CD14-positive monocyte (primary cell): Measurements from ENCODE around the gene PSMB11. TPM values are rescaled to one million over a fixed set of nuclear protein-coding genes. Genes with fewer than 3 reads are reported as not detected.

Source experiments
- DNase-seq, 3 donors: peaks; one replicate each; pipeline ENCODE4 v3.0.0-alpha.2; 2011 to 2022
- H2AFZ ChIP-seq: 2 replicates; pipeline ENCODE4 v1.6.0; 2012; ENCODE audit warnings: mild to moderate bottlenecking, low read depth, low read length, inconsistent platforms; ENCODE audit not compliant: insufficient read depth, poor library complexity, severe bottlenecking
- H3K27ac ChIP-seq, 2 donors: 1 replicate in 1 of 2; 2 replicates in 1 of 2; pipeline ENCODE4 v1.5.1; 2012 to 2013; ENCODE audit warnings: low read length in 2 of 2, control low read depth in 1 of 2, inconsistent platforms in 1 of 2, low read depth in 1 of 2, mild to moderate bottlenecking in 1 of 2
- H3K27me3 ChIP-seq, 2 donors: one replicate each; pipeline versions ENCODE4 v1.6.0 to v1.6.1; 2011 to 2013; ENCODE audit warnings: low read length in 2 of 2; ENCODE audit not compliant: control insufficient read depth in 2 of 2, insufficient read depth in 2 of 2
- H3K36me3 ChIP-seq, 2 donors: replicated peaks in 1 of 2; 1 replicate in 1 of 2; 2 replicates in 1 of 2; pipeline versions ENCODE4 v1.5.1 to v1.6.1; 2012 to 2013; ENCODE audit warnings: low read length in 2 of 2, control low read depth in 1 of 2, inconsistent platforms in 1 of 2, mild to moderate bottlenecking in 1 of 2; ENCODE audit not compliant: insufficient read depth in 2 of 2, control insufficient read depth in 1 of 2
- H3K4me1 ChIP-seq, 2 donors: 1 replicate in 1 of 2; 2 replicates in 1 of 2; pipeline versions ENCODE4 v1.5.1 to v1.6.1; 2012 to 2013; ENCODE audit warnings: low read length in 2 of 2, control low read depth in 1 of 2, inconsistent platforms in 1 of 2, mild to moderate bottlenecking in 1 of 2, moderate library complexity in 1 of 2; ENCODE audit not compliant: insufficient read depth in 2 of 2, control insufficient read depth in 1 of 2
- H3K4me2 ChIP-seq: replicated peaks from 2 replicates; pipeline ENCODE3; 2012; ENCODE audit warnings: low read length, moderate library complexity, mild to moderate bottlenecking; ENCODE audit not compliant: poor library complexity, severe bottlenecking; ENCODE audit errors: extremely low read depth
- H3K4me3 ChIP-seq, 3 experiments: fragments of 200-600 bp in 1 of 3; sonication (generic) in 1 of 3; replicated peaks in 1 of 3; 1 replicate in 2 of 3; 2 replicates in 1 of 3; pipeline ENCODE4 v1.5.1; 2011 to 2013; ENCODE audit warnings: low read length in 3 of 3, mild to moderate bottlenecking in 3 of 3, control low read depth in 2 of 3, low read depth in 2 of 3, inconsistent platforms in 1 of 3, moderate library complexity in 1 of 3
- H3K79me2 ChIP-seq: 2 replicates; pipeline ENCODE4 v1.6.0; 2012; ENCODE audit warnings: mild to moderate bottlenecking, control low read depth, inconsistent platforms, low read length, moderate library complexity; ENCODE audit not compliant: insufficient read depth
- H3K9ac ChIP-seq: 2 replicates; pipeline ENCODE4 v1.6.0; 2017; ENCODE audit warnings: low read length, mild to moderate bottlenecking; ENCODE audit not compliant: insufficient read depth, poor library complexity, severe bottlenecking
- H3K9me3 ChIP-seq, 2 donors: replicated peaks in 1 of 2; 1 replicate in 1 of 2; 2 replicates in 1 of 2; pipeline versions ENCODE4 v1.5.1 to v1.6.1; 2012 to 2013; ENCODE audit warnings: low read length in 2 of 2, control low read depth in 1 of 2; ENCODE audit not compliant: control insufficient read depth in 1 of 2, insufficient read depth in 1 of 2
- H4K20me1 ChIP-seq: 2 replicates; pipeline ENCODE4 v1.6.0; 2012; ENCODE audit warnings: mild to moderate bottlenecking, low read length, control low read depth, moderate library complexity; ENCODE audit not compliant: insufficient read depth
- H3K27ac Mint-ChIP-seq, 7 donors: one replicate each; pipeline ENCODE4 v1.8.0; 2020; ENCODE audit warnings: mild to moderate bottlenecking in 7 of 7, mixed read lengths in 7 of 7, moderate library complexity in 6 of 7, inconsistent platforms in 2 of 7
- H3K27me3 Mint-ChIP-seq, 3 donors: one replicate each; pipeline ENCODE4 v1.8.0; 2021 to 2022; ENCODE audit warnings: low read depth in 3 of 3, mild to moderate bottlenecking in 3 of 3, mixed read lengths in 3 of 3, moderate library complexity in 3 of 3, inconsistent platforms in 1 of 3
- H3K36me3 Mint-ChIP-seq, 2 donors: one replicate each; pipeline ENCODE4 v1.8.0; 2020; ENCODE audit warnings: mixed read lengths in 2 of 2, inconsistent platforms in 1 of 2, mild to moderate bottlenecking in 1 of 2
- H3K4me1 Mint-ChIP-seq: one replicate; pipeline ENCODE4 v1.8.0; 2020; ENCODE audit warnings: mild to moderate bottlenecking, mixed read lengths
- H3K4me3 Mint-ChIP-seq, 2 donors: one replicate each; pipeline ENCODE4 v1.8.0; 2020; ENCODE audit warnings: mild to moderate bottlenecking in 2 of 2, mixed read lengths in 2 of 2, moderate library complexity in 1 of 2
- H3K9me3 Mint-ChIP-seq, 7 donors: one replicate each; pipeline ENCODE4 v1.8.0; 2020 to 2022; ENCODE audit warnings: mixed read lengths in 7 of 7, mild to moderate bottlenecking in 6 of 7, moderate library complexity in 6 of 7, inconsistent platforms in 2 of 7
- CTCF ChIP-seq: fragments of 200-600 bp; IDR thresholded peaks from one replicate; pipeline ENCODE4 v1.8.0; 2022; ENCODE audit warnings: antibody characterized with exemption, mild to moderate bottlenecking
- WGBS: methylation state at CpG from one replicate; pipeline ENCODE4 v1.1.5; 2013; ENCODE audit warnings: missing lambda C conversion rate; ENCODE audit not compliant: insufficient coverage; 5-methylcytosine and 5-hydroxymethylcytosine counted together
- intact Hi-C, 2 donors: fragments of 100-400 bp; cut with micrococcal nuclease; formaldehyde crosslinking; loops; one replicate each; pipeline versions ENCODE4 v1.15.0 to v1.15.1; 2023
- polyA plus RNA-seq, 3 donors: library from polyadenylated mRNA; depleted of rRNA in 1 of 3; unstranded in 2 of 3; stranded (reverse) in 1 of 3; fragments of 300-500 nt in 2 of 3; fragments of >200 nt in 1 of 3; fragmentation: Illumina TruSeq in 2 of 3; gene quantifications; 1 replicate in 2 of 3; 2 replicates in 1 of 3; pipeline ENCODE4 v1.2.3, GENCODE V29; 2012 to 2021

Gene PSMB11
- polyA plus RNA-seq, 3 donors, result not detected

GRCh38 chr14:23015618-23016017 lies 26.4 kb upstream of the PSMB11 start:
- Histone ChIP-seq H3K9me3 (no peaks in the 10 kb centered on the region), H3K27ac (no peak overlapping the region), H3K79me2 (no peaks in the 10 kb centered on the region), H2AFZ (peak overlapping the region; percentile 56), H3K36me3 (no peaks in the 10 kb centered on the region), H3K9ac (no peak overlapping the region), H3K4me3 (no peak overlapping the region), H3K4me1 (no peaks in the 10 kb centered on the region), H3K27me3 (no peaks in the 10 kb centered on the region), H4K20me1 (no peaks in the 10 kb centered on the region), H3K4me2 (peak overlapping the region; percentile 9)
- Mint-ChIP-seq H3K4me3 (peak overlapping the region in 1 of 2 donors; percentile 73), H3K27me3 (peaks cover 0 to 2% (median 2%) of the 10 kb centered on the region in 3 donors), H3K27ac (peak overlapping the region in 3 of 7 donors; percentile 15 to 68 (median 64)), H3K36me3 (no peaks in the 10 kb centered on the region), H3K9me3 (no peaks in the 10 kb centered on the region), H3K4me1 (peaks cover 8% of the 10 kb centered on the region)
- no peak for TF ChIP-seq CTCF
- WGBS, result 60% methylated on average over 1 of the region's 4 CpGs
- no peak for DNase-seq
- intact Hi-C loops, result no loop called here

GRCh38 chr14:23017091-23017490 lies 24.9 kb upstream of the PSMB11 start:
- no peak overlapping the region for H3K4me3 ChIP-seq
- no peak overlapping the region for H3K27ac ChIP-seq
- H3K36me3 ChIP-seq, result no peaks in the 10 kb centered on the region
- no peaks in the 10 kb centered on the region for H4K20me1 ChIP-seq
- 95% methylated on average over 2 of the region's 5 CpGs for WGBS
- peaks cover 4% of the 10 kb centered on the region in 2 donors for H3K36me3 Mint-ChIP-seq
- H3K4me2 ChIP-seq, result no peak overlapping the region
- no peak overlapping the region for H3K4me3 Mint-ChIP-seq
- intact Hi-C loops, result no loop called here
- H3K9me3 Mint-ChIP-seq, result no peaks in the 10 kb centered on the region
- no peak overlapping the region for H2AFZ ChIP-seq
- H3K4me1 Mint-ChIP-seq, result peaks cover 8% of the 10 kb centered on the region
- peaks cover 0 to 2% (median 2%) of the 10 kb centered on the region in 3 donors for H3K27me3 Mint-ChIP-seq
- H3K27me3 ChIP-seq, result no peaks in the 10 kb centered on the region
- no peaks in the 10 kb centered on the region for H3K79me2 ChIP-seq
- H3K9ac ChIP-seq, result no peak overlapping the region
- no peaks in the 10 kb centered on the region for H3K9me3 ChIP-seq
- H3K27ac Mint-ChIP-seq, result no peak overlapping the region
- no peaks in the 10 kb centered on the region for H3K4me1 ChIP-seq
- no peak for TF ChIP-seq CTCF
- no peak for DNase-seq
